ENCODE data around the gene DTHD1.

GRCh38 chr4:36343501-36344175 is 62.2 kb downstream of the DTHD1 start:
- TF ChIP-seq POLR2A (IDR thresholded peaks at IDR 0.05), result no peak
- TF ChIP-seq, protein P1, sequence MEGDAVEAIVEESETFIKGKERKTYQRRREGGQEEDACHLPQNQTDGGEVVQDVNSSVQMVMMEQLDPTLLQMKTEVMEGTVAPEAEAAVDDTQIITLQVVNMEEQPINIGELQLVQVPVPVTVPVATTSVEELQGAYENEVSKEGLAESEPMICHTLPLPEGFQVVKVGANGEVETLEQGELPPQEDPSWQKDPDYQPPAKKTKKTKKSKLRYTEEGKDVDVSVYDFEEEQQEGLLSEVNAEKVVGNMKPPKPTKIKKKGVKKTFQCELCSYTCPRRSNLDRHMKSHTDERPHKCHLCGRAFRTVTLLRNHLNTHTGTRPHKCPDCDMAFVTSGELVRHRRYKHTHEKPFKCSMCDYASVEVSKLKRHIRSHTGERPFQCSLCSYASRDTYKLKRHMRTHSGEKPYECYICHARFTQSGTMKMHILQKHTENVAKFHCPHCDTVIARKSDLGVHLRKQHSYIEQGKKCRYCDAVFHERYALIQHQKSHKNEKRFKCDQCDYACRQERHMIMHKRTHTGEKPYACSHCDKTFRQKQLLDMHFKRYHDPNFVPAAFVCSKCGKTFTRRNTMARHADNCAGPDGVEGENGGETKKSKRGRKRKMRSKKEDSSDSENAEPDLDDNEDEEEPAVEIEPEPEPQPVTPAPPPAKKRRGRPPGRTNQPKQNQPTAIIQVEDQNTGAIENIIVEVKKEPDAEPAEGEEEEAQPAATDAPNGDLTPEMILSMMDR (IDR thresholded peaks at IDR 0.05), result no peak

All from stomach (tissue), 4 donors.